ENCODE data around the gene CNTNAP1.

Gene CNTNAP1

DNA sequence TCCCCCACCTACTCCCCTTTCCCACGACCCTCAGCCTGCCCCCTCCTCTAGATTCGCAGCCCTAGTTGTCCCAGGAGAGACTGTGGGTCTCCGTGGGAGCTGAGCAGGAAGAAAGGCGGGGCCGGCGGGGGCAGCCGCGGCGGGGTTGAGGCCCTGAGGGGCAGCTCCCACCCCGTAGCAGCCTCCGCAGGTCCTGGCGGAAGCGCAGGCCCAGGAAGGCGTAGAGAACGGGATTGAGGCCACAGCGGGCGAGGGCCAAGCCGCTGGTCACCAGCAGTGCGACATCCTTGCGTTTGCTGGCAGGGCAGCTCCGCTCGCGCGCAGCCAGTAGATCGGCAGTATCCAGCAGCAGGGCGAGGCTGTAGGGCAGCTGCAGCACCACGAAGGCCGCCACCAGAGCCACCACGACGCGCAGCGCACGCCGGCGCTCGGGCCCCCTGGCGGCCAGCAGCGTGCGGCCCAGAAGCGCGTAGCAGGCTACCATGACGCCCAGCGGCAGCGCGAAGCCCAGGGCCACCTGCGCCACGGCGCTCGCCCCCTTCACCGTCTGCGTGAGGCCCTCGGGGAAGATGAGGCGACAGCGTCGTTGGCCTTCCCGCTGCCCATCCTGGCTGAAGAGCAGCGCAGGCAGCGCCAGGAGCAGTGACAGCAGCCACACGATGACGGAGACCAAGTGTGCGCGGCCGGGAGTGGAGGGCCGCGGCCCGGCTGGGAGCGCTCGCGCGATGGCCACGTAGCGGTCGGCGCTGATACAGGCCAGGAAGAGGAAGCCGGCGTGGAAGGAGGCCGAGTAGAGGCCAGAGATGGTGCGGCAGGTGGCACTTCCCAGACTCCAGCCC is 2.6 kb upstream of the CNTNAP1 start:
- H3K4me3 ChIP-seq: peak overlapping the region; percentile 96
- TF ChIP-seq EZH2 (IDR thresholded peaks at IDR 0.05) (no peak), POLR2AphosphoS5 (IDR thresholded peaks at IDR 0.05; ENCODE audit: borderline replicate concordance, low read depth, low read length) (no peak)
- no peaks in the 10 kb centered on the region for H3K36me3 ChIP-seq (ENCODE audit: insufficient read depth, low read length)
- peak overlapping the region; percentile 47 for H3K9ac ChIP-seq (ENCODE audit: insufficient read length)
- no peak for DNase-seq (ENCODE audit: low read depth, low spot score)
- H3K9me3 ChIP-seq (ENCODE audit: low read depth, low read length): no peaks in the 10 kb centered on the region
- peak overlapping the region; percentile 94 for H3K27ac ChIP-seq

DNA sequence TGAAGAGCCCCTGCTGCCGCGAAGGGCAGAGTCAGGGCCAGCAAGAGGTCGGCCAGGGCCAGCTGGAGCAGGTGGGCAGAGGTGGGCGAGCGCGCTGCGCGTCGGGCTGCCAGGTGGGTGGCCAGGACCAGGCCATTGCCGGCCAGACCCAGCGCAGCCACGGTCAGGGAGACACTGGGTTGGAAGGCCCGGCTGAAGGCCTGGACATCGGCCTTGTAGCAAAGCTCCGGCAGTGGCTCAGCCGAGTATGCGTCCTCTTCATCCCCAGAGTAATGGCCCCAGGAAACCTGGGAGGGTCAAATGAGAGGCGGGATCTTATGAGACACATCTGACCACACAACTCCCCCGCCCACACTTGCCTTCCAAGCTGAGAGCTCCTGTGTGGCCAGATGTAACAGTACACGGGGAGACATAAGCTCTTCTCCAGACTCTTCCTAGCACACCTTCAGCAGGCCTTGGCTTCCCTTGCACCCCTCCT is 2.0 kb upstream of the CNTNAP1 start:
- Histone ChIP-seq H3K9me3 (ENCODE audit: low read depth, low read length) (no peaks in the 10 kb centered on the region), H3K9ac (ENCODE audit: insufficient read length) (no peak overlapping the region), H3K36me3 (ENCODE audit: insufficient read depth, low read length) (no peaks in the 10 kb centered on the region; the same call in 1 of the 2 replicates), H3K27ac (0 out of 2 replicates have a peak overlapping the region, but pooled peaks have one; percentile 40), H3K4me3 (no peak overlapping the region)
- TF ChIP-seq FOXP2 (optimal IDR thresholded peaks at IDR 0.05; ENCODE audit: control extremely low read depth, extremely low read length, insufficient read depth) (no peak), EZH2 (IDR thresholded peaks at IDR 0.05) (no peak), POLR2AphosphoS5 (IDR thresholded peaks at IDR 0.05; ENCODE audit: borderline replicate concordance, low read depth, low read length) (no peak)
- no peak for DNase-seq (ENCODE audit: low read depth, low spot score)

DNA sequence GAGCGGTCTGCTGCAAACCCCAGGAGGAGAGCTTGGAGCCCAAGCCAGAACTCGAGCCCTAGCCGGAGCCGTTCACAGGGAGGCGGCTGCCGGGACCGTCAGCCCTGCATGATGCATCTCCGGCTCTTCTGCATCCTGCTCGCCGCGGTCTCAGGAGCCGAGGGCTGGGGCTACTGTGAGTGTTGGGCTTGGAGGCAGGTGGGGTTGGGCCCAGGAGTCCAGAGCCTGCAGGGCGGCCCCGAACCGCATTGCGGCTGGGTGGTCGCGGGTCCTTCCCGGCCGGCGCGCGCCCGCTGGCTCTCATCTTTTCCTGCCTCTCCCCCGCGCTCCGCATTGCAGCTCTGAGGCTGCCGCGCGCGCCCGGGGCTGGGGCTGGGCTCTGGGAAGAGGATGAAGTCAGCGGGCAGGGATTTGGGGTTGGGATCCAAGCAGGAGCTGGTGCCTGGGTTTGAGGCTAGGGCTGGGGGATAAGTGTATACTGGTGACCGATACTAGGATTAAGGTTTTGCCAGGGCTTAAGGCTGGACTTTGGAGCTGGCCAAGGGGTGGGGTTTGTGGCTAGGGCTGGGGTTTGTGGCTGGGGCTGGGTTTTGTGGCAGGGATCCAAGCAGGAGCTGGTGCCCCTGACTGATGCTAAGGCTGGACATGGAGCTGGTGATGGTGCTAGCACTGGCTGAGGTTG is 532 bp downstream of the CNTNAP1 start:
- no peak for DNase-seq (ENCODE audit: low read depth, low spot score)
- peak overlapping the region; percentile 92 for H3K4me3 ChIP-seq
- H3K27ac ChIP-seq: no peak overlapping the region
- no peaks in the 10 kb centered on the region; the same call in 1 of the 2 replicates for H3K36me3 ChIP-seq (ENCODE audit: insufficient read depth, low read length)
- TF ChIP-seq FOXP2 (optimal IDR thresholded peaks at IDR 0.05; ENCODE audit: control extremely low read depth, extremely low read length, insufficient read depth) (no peak), POLR2AphosphoS5 (IDR thresholded peaks at IDR 0.05; ENCODE audit: borderline replicate concordance, low read depth, low read length) (no peak), EZH2 (IDR thresholded peaks at IDR 0.05) (no peak)
- H3K9me3 ChIP-seq (ENCODE audit: low read depth, low read length): no peaks in the 10 kb centered on the region
- H3K9ac ChIP-seq (ENCODE audit: insufficient read length): peak overlapping the region; percentile 7

DNA sequence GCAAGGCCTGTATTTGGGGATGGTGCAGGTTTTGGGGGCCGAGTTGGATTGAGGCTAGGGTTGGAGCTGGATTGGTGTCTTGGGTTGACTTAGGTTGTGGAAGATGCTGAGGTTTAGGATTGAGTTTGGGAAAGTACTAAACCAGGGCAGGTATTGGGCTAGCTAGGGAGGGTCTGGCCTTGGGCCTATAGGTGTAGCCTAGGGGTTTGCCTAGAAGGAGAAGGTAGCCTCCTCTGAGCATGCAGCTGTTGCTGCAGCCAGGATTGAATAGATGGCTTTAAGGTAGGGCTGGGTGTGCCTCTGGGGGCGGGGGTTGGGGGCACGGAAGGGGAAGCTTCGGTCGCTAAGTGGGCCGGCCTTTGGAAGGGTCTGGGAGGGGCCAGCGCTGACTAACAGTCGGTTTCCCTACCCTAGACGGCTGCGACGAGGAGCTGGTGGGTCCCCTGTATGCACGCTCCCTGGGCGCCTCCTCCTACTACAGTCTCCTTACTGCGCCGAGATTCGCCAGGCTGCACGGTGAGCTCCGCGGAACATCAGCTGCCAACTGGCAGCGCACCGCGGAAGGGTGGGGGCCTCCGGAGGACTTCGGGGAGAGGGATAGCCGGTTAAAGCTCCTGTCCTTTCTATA is 1.2 kb downstream of the CNTNAP1 start:
- Histone ChIP-seq H3K9ac (ENCODE audit: insufficient read length) (no peak overlapping the region), H3K4me3 (peak overlapping the region; percentile 92), H3K27ac (no peak overlapping the region), H3K9me3 (ENCODE audit: low read depth, low read length) (no peaks in the 10 kb centered on the region), H3K36me3 (ENCODE audit: insufficient read depth, low read length) (no peaks in the 10 kb centered on the region; the same call in 1 of the 2 replicates)
- no peak for TF ChIP-seq POLR2AphosphoS5 (IDR thresholded peaks at IDR 0.05; ENCODE audit: borderline replicate concordance, low read depth, low read length)
- TF ChIP-seq FOXP2 (optimal IDR thresholded peaks at IDR 0.05; ENCODE audit: control extremely low read depth, extremely low read length, insufficient read depth): no peak
- no peak for TF ChIP-seq EZH2 (IDR thresholded peaks at IDR 0.05)
- no peak for DNase-seq (ENCODE audit: low read depth, low spot score)

DNA sequence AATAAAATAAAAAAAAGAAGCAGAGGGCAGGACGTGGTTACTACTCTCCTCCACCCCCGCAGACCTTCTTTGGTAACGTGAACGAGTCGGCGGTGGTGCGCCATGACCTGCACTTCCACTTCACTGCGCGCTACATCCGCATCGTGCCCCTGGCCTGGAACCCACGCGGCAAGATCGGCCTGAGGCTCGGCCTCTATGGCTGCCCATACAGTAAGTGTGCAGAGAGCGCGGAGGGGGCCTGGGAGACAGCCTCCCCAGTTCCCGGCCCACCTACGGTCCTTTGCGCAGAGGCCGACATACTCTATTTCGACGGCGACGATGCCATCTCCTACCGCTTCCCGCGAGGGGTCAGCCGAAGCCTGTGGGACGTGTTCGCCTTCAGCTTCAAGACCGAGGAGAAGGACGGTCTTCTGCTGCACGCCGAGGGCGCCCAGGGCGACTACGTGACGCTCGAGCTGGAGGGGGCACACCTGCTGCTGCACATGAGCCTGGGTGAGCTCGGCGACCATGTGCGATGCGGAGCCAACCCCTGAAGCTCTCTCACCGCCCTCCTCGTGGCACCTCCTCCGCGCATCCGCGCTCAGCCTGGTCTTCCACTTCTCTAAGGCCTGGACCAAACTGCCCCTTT is 2.7 kb downstream of the CNTNAP1 start:
- TF ChIP-seq EZH2 (IDR thresholded peaks at IDR 0.05) (no peak), POLR2AphosphoS5 (IDR thresholded peaks at IDR 0.05; ENCODE audit: borderline replicate concordance, low read depth, low read length) (no peak), FOXP2 (optimal IDR thresholded peaks at IDR 0.05; ENCODE audit: control extremely low read depth, extremely low read length, insufficient read depth) (no peak)
- H3K9me3 ChIP-seq (ENCODE audit: low read depth, low read length): no peaks in the 10 kb centered on the region
- no peak for DNase-seq (ENCODE audit: low read depth, low spot score)
- H3K36me3 ChIP-seq (ENCODE audit: insufficient read depth, low read length): no peaks in the 10 kb centered on the region; the same call in 1 of the 2 replicates
- H3K4me3 ChIP-seq: no peak overlapping the region
- H3K9ac ChIP-seq (ENCODE audit: insufficient read length): no peak overlapping the region
- no peak overlapping the region for H3K27ac ChIP-seq

DNA sequence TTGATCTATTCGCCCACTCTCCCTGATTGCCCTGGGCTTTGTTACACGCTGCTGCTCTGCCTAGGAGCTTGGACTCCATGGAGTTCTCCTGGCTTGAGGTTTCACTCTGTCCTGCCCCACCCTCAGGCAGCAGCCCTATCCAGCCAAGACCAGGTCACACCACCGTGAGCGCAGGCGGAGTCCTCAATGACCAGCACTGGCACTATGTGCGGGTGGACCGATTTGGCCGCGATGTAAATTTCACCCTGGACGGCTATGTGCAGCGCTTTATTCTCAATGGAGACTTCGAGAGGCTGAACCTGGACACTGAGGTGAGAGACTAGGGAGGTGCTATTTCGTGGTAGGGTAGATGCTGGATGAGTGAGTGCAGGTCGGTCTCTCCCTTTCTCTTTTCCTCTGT is 3.5 kb downstream of the CNTNAP1 start:
- Histone ChIP-seq H3K27ac (no peak overlapping the region), H3K36me3 (ENCODE audit: insufficient read depth, low read length) (no peaks in the 10 kb centered on the region; the same call in 1 of the 2 replicates), H3K9ac (ENCODE audit: insufficient read length) (no peak overlapping the region), H3K4me3 (no peak overlapping the region), H3K9me3 (ENCODE audit: low read depth, low read length) (no peaks in the 10 kb centered on the region)
- TF ChIP-seq EZH2 (IDR thresholded peaks at IDR 0.05): no peak
- no peak for TF ChIP-seq FOXP2 (optimal IDR thresholded peaks at IDR 0.05; ENCODE audit: control extremely low read depth, extremely low read length, insufficient read depth)
- no peak for DNase-seq (ENCODE audit: low read depth, low spot score)

DNA sequence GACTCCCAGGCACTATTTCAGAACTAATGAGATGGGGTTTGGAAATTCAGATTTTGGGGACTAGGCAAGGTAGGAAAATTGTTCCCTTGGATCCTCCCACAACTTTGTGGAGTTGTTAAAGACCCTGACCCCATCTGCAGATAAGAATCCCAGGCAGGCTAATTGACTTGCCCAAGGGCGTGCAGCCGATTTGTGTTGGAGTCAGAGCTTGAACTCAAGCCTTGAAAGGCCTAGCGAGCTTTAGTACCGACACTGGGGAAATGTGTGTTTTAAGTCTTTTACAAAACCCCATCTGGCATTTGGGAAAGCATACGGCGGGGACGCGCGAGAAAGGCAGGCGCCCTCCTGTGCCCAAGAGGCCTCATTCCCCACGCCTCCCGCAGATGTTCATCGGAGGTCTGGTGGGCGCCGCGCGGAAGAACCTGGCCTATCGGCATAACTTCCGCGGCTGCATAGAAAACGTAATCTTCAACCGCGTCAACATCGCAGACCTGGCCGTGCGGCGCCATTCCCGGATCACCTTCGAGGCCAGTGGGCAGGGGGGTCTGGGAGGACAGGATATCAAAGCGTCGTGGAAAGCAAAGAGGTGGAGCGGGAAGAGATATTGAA is 4.3 kb downstream of the CNTNAP1 start:
- Histone ChIP-seq H3K36me3 (ENCODE audit: insufficient read depth, low read length) (no peaks in the 10 kb centered on the region; the same call in 1 of the 2 replicates), H3K9me3 (ENCODE audit: low read depth, low read length) (no peaks in the 10 kb centered on the region), H3K27ac (no peak overlapping the region), H3K9ac (ENCODE audit: insufficient read length) (no peak overlapping the region), H3K4me3 (no peak overlapping the region)
- TF ChIP-seq POLR2AphosphoS5 (IDR thresholded peaks at IDR 0.05; ENCODE audit: borderline replicate concordance, low read depth, low read length) (no peak), EZH2 (IDR thresholded peaks at IDR 0.05) (no peak), FOXP2 (optimal IDR thresholded peaks at IDR 0.05; ENCODE audit: control extremely low read depth, extremely low read length, insufficient read depth) (no peak)
- no peak for DNase-seq (ENCODE audit: low read depth, low spot score)
